ENCODE results near the gene LIMCH1. TPM values are rescaled to one million over a fixed set of nuclear protein-coding genes. Genes with fewer than 3 reads are reported as not detected.

The LIMCH1 gene
- polyA plus RNA-seq, 10 donors, result 67.3 to 152 (median 119) TPM

Other genes with a start within 250 kb of the LIMCH1 start
- not detected for gene PHOX2B, start 210.6 kb downstream of the LIMCH1 start, polyA plus RNA-seq (ENCODE audit: insufficient read length in 10 of 10)